Astrocyte of the cerebellum (primary cell): ENCODE data around the gene LRRC32.
A peak's percentile ranks its signal among the peaks of the same experiment; 100 is the strongest.

ENCODE experiments used
- DNase-seq: peaks from one replicate; pipeline ENCODE4 v3.0.0-alpha.2; 2011; ENCODE audit warnings: low read depth
- H3K4me3 ChIP-seq: 2 replicates; pipeline ENCODE4 v1.5.1; 2011; ENCODE audit warnings: mild to moderate bottlenecking, low read depth, low read length, moderate library complexity
- in situ Hi-C: cut with HindIII; loops from 2 replicates; pipeline ENCODE4 v1.10.0; 2017; ENCODE audit warnings: low sequenced_read_pairs
- TF ChIP-seq, protein P1 (sequence below): IDR thresholded peaks from 2 replicates; pipeline ENCODE4 v1.5.1; 2012; ENCODE audit warnings: low read length, low read depth, moderate library complexity, mild to moderate bottlenecking; ENCODE audit errors: missing control alignments

Gene LRRC32

GRCh38 chr11:76674517-76675400 lies 4.2 kb upstream of the LRRC32 start:
- in situ Hi-C loops = loop anchor here (5.0 kb wide), 2 partner anchors 77 to 127 kb away; no protein-coding TSS in a partner anchor
- no peak for DNase-seq
- TF ChIP-seq, protein P1, sequence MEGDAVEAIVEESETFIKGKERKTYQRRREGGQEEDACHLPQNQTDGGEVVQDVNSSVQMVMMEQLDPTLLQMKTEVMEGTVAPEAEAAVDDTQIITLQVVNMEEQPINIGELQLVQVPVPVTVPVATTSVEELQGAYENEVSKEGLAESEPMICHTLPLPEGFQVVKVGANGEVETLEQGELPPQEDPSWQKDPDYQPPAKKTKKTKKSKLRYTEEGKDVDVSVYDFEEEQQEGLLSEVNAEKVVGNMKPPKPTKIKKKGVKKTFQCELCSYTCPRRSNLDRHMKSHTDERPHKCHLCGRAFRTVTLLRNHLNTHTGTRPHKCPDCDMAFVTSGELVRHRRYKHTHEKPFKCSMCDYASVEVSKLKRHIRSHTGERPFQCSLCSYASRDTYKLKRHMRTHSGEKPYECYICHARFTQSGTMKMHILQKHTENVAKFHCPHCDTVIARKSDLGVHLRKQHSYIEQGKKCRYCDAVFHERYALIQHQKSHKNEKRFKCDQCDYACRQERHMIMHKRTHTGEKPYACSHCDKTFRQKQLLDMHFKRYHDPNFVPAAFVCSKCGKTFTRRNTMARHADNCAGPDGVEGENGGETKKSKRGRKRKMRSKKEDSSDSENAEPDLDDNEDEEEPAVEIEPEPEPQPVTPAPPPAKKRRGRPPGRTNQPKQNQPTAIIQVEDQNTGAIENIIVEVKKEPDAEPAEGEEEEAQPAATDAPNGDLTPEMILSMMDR = peak; percentile 14
- no peak overlapping the region for H3K4me3 ChIP-seq

DNA sequence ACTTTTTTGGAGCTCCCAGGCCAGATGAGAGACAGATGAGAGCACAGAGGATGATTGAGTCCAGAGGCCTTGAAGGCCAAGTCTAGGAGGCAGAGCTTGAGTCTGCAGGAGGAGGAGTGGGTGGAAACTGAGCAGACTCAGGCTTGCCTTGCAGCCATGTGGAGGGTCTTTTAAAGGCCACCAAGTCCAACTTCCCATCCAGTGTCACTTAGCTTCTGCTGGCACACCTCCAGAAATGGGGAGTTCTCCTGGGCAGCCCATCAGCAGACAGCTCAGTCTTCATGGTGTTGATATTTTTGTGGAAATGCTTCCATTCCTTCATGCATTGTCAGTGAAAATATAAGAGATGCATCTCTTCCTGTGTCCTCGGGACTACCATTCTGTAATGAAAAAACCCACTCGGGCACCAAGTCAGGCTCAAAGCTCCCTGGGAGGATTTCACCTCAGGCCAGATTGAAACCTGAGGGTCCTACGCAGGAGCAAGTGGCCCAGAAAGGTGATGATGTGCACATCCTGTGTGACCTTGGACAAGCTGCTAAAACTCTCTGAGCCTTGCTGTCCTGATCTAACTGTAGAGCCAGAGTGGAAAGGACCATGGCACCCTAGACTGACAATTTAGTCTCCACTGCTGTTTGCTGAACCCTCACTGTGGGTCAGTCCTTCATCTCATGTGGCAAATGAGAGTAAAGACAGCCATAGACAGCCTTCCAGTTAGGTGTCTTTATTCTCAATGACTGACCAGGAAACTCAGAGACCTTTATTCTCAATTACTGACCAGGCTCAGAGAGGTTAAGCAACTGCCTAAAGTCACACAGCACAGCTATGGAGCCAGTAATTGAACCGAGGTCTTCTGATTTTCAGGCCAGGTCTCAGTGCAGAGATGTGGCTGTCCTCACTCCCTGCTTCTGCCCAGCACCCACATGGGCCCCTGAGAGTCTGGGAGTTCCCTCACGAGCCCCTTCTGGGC lies 2.9 kb upstream of the LRRC32 start:
- TF ChIP-seq, protein P1 = no peak
- in situ Hi-C loops = no loop called here
- H3K4me3 ChIP-seq = no peak overlapping the region
- DNase-seq = no peak

- in situ Hi-C loops = no loop called here
- H3K4me3 ChIP-seq = no peak overlapping the region
- no peak for DNase-seq
- TF ChIP-seq, protein P1 = no peak
Measured at GRCh38 chr11:76672431-76673175, 2.1 kb upstream of the LRRC32 start.

GRCh38 chr11:76671626-76672309 lies 1.2 kb upstream of the LRRC32 start:
- in situ Hi-C loops = no loop called here
- no peak for DNase-seq
- no peak overlapping the region for H3K4me3 ChIP-seq
- TF ChIP-seq, protein P1 = no peak

DNA sequence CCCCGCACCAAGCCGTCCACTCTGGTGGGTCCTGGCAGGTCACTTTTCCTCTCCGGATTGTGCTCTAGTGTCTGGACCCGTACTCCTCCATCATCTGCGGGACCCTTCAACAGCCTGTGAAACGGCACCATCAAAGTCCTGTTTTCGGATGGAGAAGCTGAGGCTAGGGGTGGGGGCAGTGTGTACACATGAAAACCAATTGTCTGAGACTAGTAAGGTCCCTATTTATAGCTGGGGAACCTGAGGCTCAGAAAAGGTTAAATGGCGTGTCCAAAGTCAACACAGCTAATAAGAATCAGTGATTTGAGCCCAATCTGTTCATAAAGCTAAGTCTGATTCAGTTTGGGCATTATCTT lies 668 bp upstream of the LRRC32 start:
- no peak for DNase-seq
- in situ Hi-C loops = no loop called here
- TF ChIP-seq, protein P1 = no peak
- H3K4me3 ChIP-seq = peak overlapping the region; percentile 40
